ENCODE results near the gene AKNA.

AKNA gene

GRCh38 chr9:114285166-114285867 lies 102.5 kb downstream of the AKNA start:
- H3K27ac ChIP-seq = no peak overlapping the region
- TF ChIP-seq, protein P1, sequence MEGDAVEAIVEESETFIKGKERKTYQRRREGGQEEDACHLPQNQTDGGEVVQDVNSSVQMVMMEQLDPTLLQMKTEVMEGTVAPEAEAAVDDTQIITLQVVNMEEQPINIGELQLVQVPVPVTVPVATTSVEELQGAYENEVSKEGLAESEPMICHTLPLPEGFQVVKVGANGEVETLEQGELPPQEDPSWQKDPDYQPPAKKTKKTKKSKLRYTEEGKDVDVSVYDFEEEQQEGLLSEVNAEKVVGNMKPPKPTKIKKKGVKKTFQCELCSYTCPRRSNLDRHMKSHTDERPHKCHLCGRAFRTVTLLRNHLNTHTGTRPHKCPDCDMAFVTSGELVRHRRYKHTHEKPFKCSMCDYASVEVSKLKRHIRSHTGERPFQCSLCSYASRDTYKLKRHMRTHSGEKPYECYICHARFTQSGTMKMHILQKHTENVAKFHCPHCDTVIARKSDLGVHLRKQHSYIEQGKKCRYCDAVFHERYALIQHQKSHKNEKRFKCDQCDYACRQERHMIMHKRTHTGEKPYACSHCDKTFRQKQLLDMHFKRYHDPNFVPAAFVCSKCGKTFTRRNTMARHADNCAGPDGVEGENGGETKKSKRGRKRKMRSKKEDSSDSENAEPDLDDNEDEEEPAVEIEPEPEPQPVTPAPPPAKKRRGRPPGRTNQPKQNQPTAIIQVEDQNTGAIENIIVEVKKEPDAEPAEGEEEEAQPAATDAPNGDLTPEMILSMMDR (IDR thresholded peaks at IDR 0.05) = no peak
- peak; percentile 78 for DNase-seq (ENCODE audit: low spot score)
- no peak overlapping the region for H3K4me3 ChIP-seq

DNA sequence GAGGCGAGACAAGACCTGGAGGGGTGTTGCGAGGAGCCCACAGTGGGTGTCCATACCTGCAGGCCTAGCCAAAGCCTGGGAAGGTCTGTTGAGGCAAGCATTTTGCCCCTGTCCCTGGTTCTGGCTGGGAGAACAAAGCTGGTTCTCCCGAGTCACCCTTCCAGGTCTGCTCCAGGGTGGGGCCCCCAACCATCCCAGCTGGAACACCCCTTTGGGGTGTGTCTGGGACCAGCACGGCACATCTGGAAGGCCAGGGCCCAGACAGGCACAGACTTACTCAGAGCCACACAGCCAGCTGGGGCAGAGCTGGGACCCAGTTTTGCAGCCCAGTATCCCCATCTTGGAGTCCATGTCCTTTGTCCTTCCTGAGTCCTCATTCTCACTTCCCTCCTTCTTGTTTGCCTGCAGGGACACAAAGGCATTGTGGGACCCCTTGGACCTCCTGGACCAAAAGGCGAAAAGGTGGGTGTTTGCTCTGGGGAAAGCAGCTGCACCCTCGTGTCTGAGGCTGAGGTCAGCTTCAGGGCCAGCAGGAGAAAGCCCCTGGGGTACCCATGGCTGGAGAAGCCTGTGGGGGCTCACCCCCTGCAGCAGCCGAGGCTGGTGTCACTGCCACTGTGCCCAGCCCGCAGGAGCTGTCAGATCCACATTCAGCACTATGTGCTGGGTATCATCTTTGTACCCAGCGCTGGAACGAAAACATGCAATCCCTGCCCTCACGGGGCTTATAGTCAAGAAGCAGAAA lies 103.3 kb downstream of the AKNA start:
- DNase-seq (ENCODE audit: low spot score) = peak; percentile 69

More for the DNA sequence above, 103.3 kb downstream of the AKNA start:
- no peak overlapping the region for H3K4me3 ChIP-seq
- TF ChIP-seq, protein P1 (IDR thresholded peaks at IDR 0.05) = no peak
- H3K27ac ChIP-seq = no peak overlapping the region

Data from coronary artery (tissue), 2 donors.